ENCODE measurements around the gene RILPL1. TPM values are rescaled to one million over a fixed set of nuclear protein-coding genes. Genes with fewer than 3 reads are reported as not detected.

Gene RILPL1
- total RNA-seq, 6 experiments from 2014 or later: 3.2 to 7.5 (median 5.3) TPM

- H3K27ac ChIP-seq: no peak overlapping the region
- no peak for DNase-seq
Observed at GRCh38 chr12:123445388-123446332, 87.9 kb downstream of the RILPL1 start.

DNA sequence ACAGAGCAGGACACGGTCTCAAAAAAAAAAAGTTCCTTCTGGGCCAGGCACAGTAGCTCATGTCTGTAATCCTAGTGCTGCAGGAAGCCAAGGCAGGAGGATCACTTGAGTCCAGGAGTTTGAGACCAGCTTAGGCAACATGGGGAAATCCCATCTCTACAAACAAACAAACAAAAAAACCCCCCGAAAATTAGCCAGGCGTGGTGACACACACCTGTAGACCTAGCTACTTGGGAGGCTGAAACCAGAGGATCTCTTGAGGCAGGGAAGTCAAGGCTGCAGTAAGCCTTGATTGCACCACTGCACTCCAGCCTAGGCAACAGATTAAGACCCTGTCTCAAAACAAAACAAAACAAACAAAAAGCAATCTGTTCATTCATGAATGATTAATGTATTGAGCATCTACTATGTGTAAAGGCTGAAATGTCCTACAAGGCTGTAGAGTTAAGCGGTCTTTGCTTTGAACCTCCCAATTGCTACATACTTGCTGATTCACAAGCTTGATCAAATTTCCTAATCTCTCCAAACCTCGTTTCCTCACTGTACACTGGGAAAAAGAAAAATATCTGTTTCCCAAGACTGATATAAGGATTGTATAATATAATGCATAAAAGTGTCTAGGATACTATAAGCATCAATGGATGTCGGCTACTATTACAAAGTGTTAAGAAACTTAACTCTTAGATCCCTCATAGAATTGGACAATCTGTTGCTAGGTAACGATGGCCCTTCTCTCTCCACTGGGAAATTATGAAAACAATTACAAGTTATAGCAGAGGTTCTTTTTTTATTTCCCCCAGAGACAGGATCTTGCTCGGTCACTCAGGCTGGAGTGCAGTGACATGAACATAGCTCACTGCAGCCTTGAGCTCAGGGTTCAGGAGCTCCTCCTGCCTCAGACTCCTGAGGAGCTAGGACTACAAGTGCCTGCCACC is 89.2 kb downstream of the RILPL1 start:
- Histone ChIP-seq H3K36me3 (no peaks in the 10 kb centered on the region), H3K4me1 (peaks cover 0 to 6% (median 0%) of the 10 kb centered on the region in 4 donors), H3K27ac (no peak overlapping the region), H3K9me3 (no peaks in the 10 kb centered on the region), H3K4me3 (no peak overlapping the region), H3K27me3 (no peaks in the 10 kb centered on the region)
- DNase-seq (no peak), ATAC-seq (no peak)
- intact Hi-C loops (cut with DNase I): no loop called here
- TF ChIP-seq POLR2A (IDR thresholded peaks at IDR 0.05): no peak
- TF ChIP-seq, protein P1, sequence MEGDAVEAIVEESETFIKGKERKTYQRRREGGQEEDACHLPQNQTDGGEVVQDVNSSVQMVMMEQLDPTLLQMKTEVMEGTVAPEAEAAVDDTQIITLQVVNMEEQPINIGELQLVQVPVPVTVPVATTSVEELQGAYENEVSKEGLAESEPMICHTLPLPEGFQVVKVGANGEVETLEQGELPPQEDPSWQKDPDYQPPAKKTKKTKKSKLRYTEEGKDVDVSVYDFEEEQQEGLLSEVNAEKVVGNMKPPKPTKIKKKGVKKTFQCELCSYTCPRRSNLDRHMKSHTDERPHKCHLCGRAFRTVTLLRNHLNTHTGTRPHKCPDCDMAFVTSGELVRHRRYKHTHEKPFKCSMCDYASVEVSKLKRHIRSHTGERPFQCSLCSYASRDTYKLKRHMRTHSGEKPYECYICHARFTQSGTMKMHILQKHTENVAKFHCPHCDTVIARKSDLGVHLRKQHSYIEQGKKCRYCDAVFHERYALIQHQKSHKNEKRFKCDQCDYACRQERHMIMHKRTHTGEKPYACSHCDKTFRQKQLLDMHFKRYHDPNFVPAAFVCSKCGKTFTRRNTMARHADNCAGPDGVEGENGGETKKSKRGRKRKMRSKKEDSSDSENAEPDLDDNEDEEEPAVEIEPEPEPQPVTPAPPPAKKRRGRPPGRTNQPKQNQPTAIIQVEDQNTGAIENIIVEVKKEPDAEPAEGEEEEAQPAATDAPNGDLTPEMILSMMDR (IDR thresholded peaks at IDR 0.05): no peak
- 68% methylated on average over 8 of the region's 8 CpGs for WGBS (ENCODE audit: insufficient coverage, low coverage, low lambda C conversion rate, missing lambda C conversion rate)

More at GRCh38 chr12:123445388-123446332, 87.9 kb downstream of the RILPL1 start:
- no peaks in the 10 kb centered on the region for H3K36me3 ChIP-seq
- intact Hi-C loops (cut with DNase I): no loop called here
- H3K4me3 ChIP-seq: no peak overlapping the region
- WGBS (ENCODE audit: insufficient coverage, low coverage, low lambda C conversion rate, missing lambda C conversion rate): 31% methylated on average over 12 of the region's 18 CpGs
- peaks cover 0 to 6% (median 0%) of the 10 kb centered on the region in 4 donors for H3K4me1 ChIP-seq
- H3K27me3 ChIP-seq: no peaks in the 10 kb centered on the region
- ATAC-seq: peak in 3 of 4 donors; percentile 27 to 54 (median 37)
- TF ChIP-seq POLR2A (IDR thresholded peaks at IDR 0.05): no peak
- TF ChIP-seq, protein P1 (IDR thresholded peaks at IDR 0.05): no peak
- no peaks in the 10 kb centered on the region for H3K9me3 ChIP-seq

DNA sequence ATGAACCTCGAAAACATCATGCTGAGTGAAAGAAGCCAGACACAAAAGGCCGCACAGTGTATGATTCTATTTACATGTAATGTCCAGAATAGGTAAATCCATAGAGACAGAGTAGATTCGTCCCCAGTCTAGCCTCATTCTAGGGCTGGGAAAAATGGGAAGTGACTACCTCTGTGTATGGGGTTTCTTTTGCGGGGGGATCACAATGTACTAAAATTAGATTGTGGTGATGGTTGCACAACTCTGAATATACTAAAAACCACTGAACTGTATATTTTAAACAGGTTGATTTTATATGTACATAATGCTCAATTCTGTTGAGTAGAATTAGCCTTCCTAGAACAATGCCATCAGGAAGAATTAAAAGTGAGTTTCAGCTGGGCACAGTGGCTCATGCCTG is 90.7 kb downstream of the RILPL1 start:
- no peak for DNase-seq
- no peak overlapping the region for H3K27ac ChIP-seq
- H3K36me3 ChIP-seq: no peaks in the 10 kb centered on the region
- intact Hi-C loops (cut with DNase I): no loop called here
- no peaks in the 10 kb centered on the region for H3K27me3 ChIP-seq
- no peaks in the 10 kb centered on the region for H3K9me3 ChIP-seq
- no peak for TF ChIP-seq POLR2A (IDR thresholded peaks at IDR 0.05)
- TF ChIP-seq, protein P1 (IDR thresholded peaks at IDR 0.05): no peak
- peaks cover 0 to 6% (median 0%) of the 10 kb centered on the region in 4 donors for H3K4me1 ChIP-seq
- no peak for ATAC-seq
- H3K4me3 ChIP-seq: no peak overlapping the region
- WGBS (ENCODE audit: insufficient coverage, low coverage, low lambda C conversion rate, missing lambda C conversion rate): 49% methylated on average over 4 of the region's 4 CpGs

DNA sequence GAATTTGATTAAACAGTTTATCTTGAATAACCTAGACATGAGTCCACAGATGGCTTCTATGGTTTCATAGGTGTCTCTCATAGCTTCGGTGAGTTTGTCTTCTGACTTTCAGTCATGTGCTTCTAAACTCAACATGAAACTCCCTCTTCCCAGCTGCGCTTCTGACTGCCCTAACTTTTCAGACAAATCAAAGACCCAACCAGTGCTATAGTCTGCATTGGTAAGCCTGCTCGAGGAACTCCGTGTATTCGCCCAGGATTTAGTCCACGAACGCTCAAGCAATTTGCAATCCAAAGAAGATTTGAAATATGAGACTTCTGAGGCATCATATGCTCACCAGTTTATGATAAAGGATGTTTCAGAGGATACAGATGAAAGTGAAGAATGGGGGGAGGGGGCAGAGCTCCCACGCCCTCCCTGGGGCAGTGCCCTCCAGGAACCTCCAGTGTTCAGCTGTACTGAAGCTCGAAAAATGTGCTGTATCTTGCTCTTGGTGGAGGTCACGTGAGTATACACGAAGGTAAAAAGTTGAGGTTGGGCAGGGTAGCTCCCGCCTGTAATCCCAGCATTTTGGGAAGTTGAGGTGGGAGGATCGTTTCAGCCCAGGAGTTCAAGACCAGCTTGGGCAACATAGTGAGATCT is 91.9 kb downstream of the RILPL1 start:
- H3K9me3 ChIP-seq: no peaks in the 10 kb centered on the region
- no peaks in the 10 kb centered on the region for H3K36me3 ChIP-seq
- TF ChIP-seq, protein P1 (IDR thresholded peaks at IDR 0.05): no peak
- no peak for TF ChIP-seq POLR2A (IDR thresholded peaks at IDR 0.05)
- no peaks in the 10 kb centered on the region for H3K27me3 ChIP-seq
- DNase-seq: no peak
- 82% methylated on average over 13 of the region's 13 CpGs for WGBS (ENCODE audit: insufficient coverage, low coverage, low lambda C conversion rate, missing lambda C conversion rate)
- ATAC-seq: no peak
- peaks cover 0 to 9% (median 0%) of the 10 kb centered on the region in 4 donors for H3K4me1 ChIP-seq
- no peak overlapping the region for H3K4me3 ChIP-seq
- no peak overlapping the region for H3K27ac ChIP-seq
- intact Hi-C loops (cut with DNase I): no loop called here

Data from right lobe of liver (tissue), 6 donors.